H1 (cell line): ENCODE results near the gene DAPK2. TPM values are rescaled to one million over a fixed set of nuclear protein-coding genes. Genes with fewer than 3 reads are reported as not detected.

ENCODE experiments used
- CTCF ChIA-PET: fragments of 300-600 bp; sonication (Branson Sonifier 250); formaldehyde crosslinking; loops from one replicate; lab custom pipeline; 2021; ENCODE audit not compliant: partially characterized antibody; lab: Charles Lee
- POLR2A ChIA-PET: fragments of 300-600 bp; sonication (Branson Sonifier 250); formaldehyde crosslinking; loops from one replicate; lab custom pipeline; 2021; ENCODE audit warnings: inconsistent platforms; ENCODE audit not compliant: partially characterized antibody; lab: Charles Lee
- DNase-seq, 2 experiments: peaks; one replicate each; pipeline versions ENCODE4 v3.0.0 to v3.0.0-alpha.2; 2010 to 2022; ENCODE audit warnings: low spot score in 2 of 2, low read depth in 1 of 2, mixed read lengths in 1 of 2
- FAIRE-seq: peaks from 2 replicates; lab custom pipeline; 2011; peaks lifted over from hg19 to GRCh38; lab: Jason Lieb, UNC
- H2AFZ ChIP-seq: 2 replicates; pipeline ENCODE4 v1.8.1; 2012; ENCODE audit warnings: low read length, inconsistent platforms
- H2AK5ac ChIP-seq: 2 replicates; pipeline ENCODE4 v1.6.1; 2013; ENCODE audit warnings: low read depth, low read length
- H2BK120ac ChIP-seq: replicated peaks from 2 replicates; pipeline ENCODE3; 2013; ENCODE audit warnings: low read depth, low read length, inconsistent platforms
- H2BK12ac ChIP-seq: 2 replicates; pipeline ENCODE4 v1.6.1; 2013; ENCODE audit warnings: low read depth, low read length
- H2BK15ac ChIP-seq: 2 replicates; pipeline ENCODE4 v1.6.1; 2013; ENCODE audit warnings: low read length
- H2BK20ac ChIP-seq: 2 replicates; pipeline ENCODE4 v1.6.1; 2013; ENCODE audit warnings: low read length
- H2BK5ac ChIP-seq: 2 replicates; pipeline ENCODE4 v1.6.1; 2013; ENCODE audit warnings: low read depth, low read length
- H3K14ac ChIP-seq: 2 replicates; pipeline ENCODE4 v1.6.1; 2013; ENCODE audit warnings: inconsistent platforms; ENCODE audit not compliant: insufficient read length
- H3K18ac ChIP-seq: 2 replicates; pipeline ENCODE4 v1.6.1; 2013; ENCODE audit warnings: low read length; ENCODE audit errors: extremely low read depth
- H3K23ac ChIP-seq: 2 replicates; pipeline ENCODE4 v1.6.1; 2013; ENCODE audit warnings: inconsistent platforms; ENCODE audit not compliant: insufficient read length
- H3K23me2 ChIP-seq: 2 replicates; pipeline ENCODE4 v1.6.1; 2013; ENCODE audit warnings: low read depth, low read length
- H3K27ac ChIP-seq: 2 replicates; pipeline ENCODE4 v1.6.1; 2011; ENCODE audit warnings: low read depth, low read length, inconsistent platforms
- H3K27me3 ChIP-seq, 4 experiments: replicated peaks in 1 of 4; 1 replicate in 1 of 4; 2 replicates in 3 of 4; pipeline versions ENCODE4 v1.6.1 to v1.8.1; 2011 to 2013; ENCODE audit warnings: low read length in 3 of 4, mild to moderate bottlenecking in 3 of 4, inconsistent platforms in 2 of 4, mixed read lengths in 2 of 4, moderate library complexity in 1 of 4; ENCODE audit not compliant: control insufficient read depth in 3 of 4, insufficient read depth in 3 of 4; ENCODE audit errors: extremely low read depth in 1 of 4
- H3K36me3 ChIP-seq, 4 experiments: 2 replicates each; pipeline versions ENCODE4 v1.6.1 to v1.8.1; 2011 to 2013; ENCODE audit warnings: mild to moderate bottlenecking in 4 of 4, low read length in 3 of 4, moderate library complexity in 2 of 4, control low read depth in 1 of 4, inconsistent platforms in 1 of 4; ENCODE audit not compliant: insufficient read depth in 4 of 4, control insufficient read depth in 2 of 4
- H3K4ac ChIP-seq: replicated peaks from 2 replicates; pipeline ENCODE3; 2013; ENCODE audit warnings: low read length, low read depth, mixed read lengths, inconsistent platforms; ENCODE audit not compliant: insufficient read length
- H3K4me1 ChIP-seq, 4 experiments: replicated peaks in 1 of 4; 1 replicate in 1 of 4; 2 replicates in 3 of 4; pipeline versions ENCODE4 v1.6.1 to v1.8.1; 2011 to 2013; ENCODE audit warnings: low read length in 3 of 4, inconsistent platforms in 2 of 4, mixed read lengths in 1 of 4; ENCODE audit not compliant: insufficient read depth in 4 of 4, control insufficient read depth in 3 of 4
- H3K4me2 ChIP-seq, 2 experiments: 2 replicates each; pipeline versions ENCODE4 v1.6.1 to v1.8.1; 2011 to 2013; ENCODE audit warnings: low read depth in 2 of 2, low read length in 2 of 2, control low read depth in 1 of 2, inconsistent platforms in 1 of 2, mild to moderate bottlenecking in 1 of 2; ENCODE audit not compliant: insufficient read depth in 1 of 2
- H3K4me3 ChIP-seq, 4 experiments: fragments of 200-600, 300-600 bp in 1 of 4; sonication (generic), shearing (Covaris generic), sonication (Bioruptor Twin) in 1 of 4; 2 replicates each; pipeline versions ENCODE4 v1.5.1 to v1.8.1; 2011 to 2016; ENCODE audit warnings: low read length in 4 of 4, low read depth in 3 of 4, control low read depth in 2 of 4, inconsistent platforms in 2 of 4, mild to moderate bottlenecking in 2 of 4, mixed read lengths in 1 of 4, moderate library complexity in 1 of 4; ENCODE audit not compliant: insufficient read depth in 2 of 4; ENCODE audit errors: extremely low read depth in 1 of 4
- H3K56ac ChIP-seq: replicated peaks from 2 replicates; pipeline ENCODE3; 2013; ENCODE audit warnings: low read depth, mild to moderate bottlenecking, mixed read lengths, low read length, inconsistent platforms; ENCODE audit not compliant: insufficient read length
- H3K79me1 ChIP-seq: 2 replicates; pipeline ENCODE4 v1.6.1; 2013; ENCODE audit warnings: low read depth, low read length, control low read depth
- H3K79me2 ChIP-seq, 2 experiments: 2 replicates each; pipeline versions ENCODE4 v1.6.1 to v1.8.1; 2012 to 2013; ENCODE audit warnings: low read length in 2 of 2, mild to moderate bottlenecking in 2 of 2, inconsistent platforms in 1 of 2; ENCODE audit not compliant: insufficient read depth in 2 of 2, control insufficient read depth in 1 of 2
- H3K9ac ChIP-seq, 4 experiments: replicated peaks in 1 of 4; 1 replicate in 1 of 4; 2 replicates in 3 of 4; pipeline versions ENCODE4 v1.6.1 to v1.8.1; 2011 to 2013; ENCODE audit warnings: low read depth in 3 of 4, low read length in 3 of 4, control low read depth in 2 of 4, mild to moderate bottlenecking in 2 of 4, moderate library complexity in 2 of 4, inconsistent platforms in 1 of 4; ENCODE audit errors: extremely low read depth in 1 of 4
- H3K9me3 ChIP-seq, 2 experiments: 2 replicates each; pipeline versions ENCODE4 v1.6.1 to v1.8.1; 2012 to 2013; ENCODE audit warnings: mild to moderate bottlenecking in 2 of 2, moderate library complexity in 2 of 2, control low read depth in 1 of 2, inconsistent platforms in 1 of 2, low read depth in 1 of 2, low read length in 1 of 2, mixed read lengths in 1 of 2; ENCODE audit not compliant: insufficient read depth in 2 of 2
- H4K20me1 ChIP-seq, 2 experiments: replicated peaks in 1 of 2; 2 replicates each; pipeline versions ENCODE3 to v1.8.1; 2011 to 2013; ENCODE audit warnings: inconsistent platforms in 2 of 2, low read length in 2 of 2, mild to moderate bottlenecking in 1 of 2; ENCODE audit not compliant: insufficient read depth in 2 of 2, control insufficient read depth in 1 of 2
- H4K5ac ChIP-seq: 2 replicates; pipeline ENCODE4 v1.6.1; 2013; ENCODE audit warnings: low read length, low read depth, mixed read lengths, inconsistent platforms; ENCODE audit not compliant: insufficient read length
- H4K8ac ChIP-seq: 2 replicates; pipeline ENCODE4 v1.8.0; 2013; ENCODE audit warnings: mild to moderate bottlenecking, moderate library complexity, low read length, inconsistent platforms; ENCODE audit not compliant: insufficient read depth; ENCODE audit errors: extremely low read depth
- H4K91ac ChIP-seq: replicated peaks from 2 replicates; pipeline ENCODE3; 2013; ENCODE audit warnings: low read length, mixed read lengths, inconsistent platforms; ENCODE audit not compliant: insufficient read length
- ASH2L ChIP-seq: fragments of 200-600, 300-600 bp; sonication (generic); IDR thresholded peaks from one replicate; pipeline ENCODE4 v1.7.1; 2017; ENCODE audit warnings: low read length
- BCL11A ChIP-seq, 2 experiments: IDR thresholded peaks; one replicate each; pipeline ENCODE4 v1.6.1; 2011; ENCODE audit warnings: low read depth in 2 of 2, low read length in 2 of 2, mild to moderate bottlenecking in 2 of 2
- CBX8 ChIP-seq: fragments of 300-800, 300-1000 bp; sonication (generic); IDR thresholded peaks from 2 replicates; pipeline ENCODE4 v1.7.1; 2016; ENCODE audit warnings: low read depth, low read length, borderline replicate concordance
- KDM4A ChIP-seq: IDR thresholded peaks from one replicate; pipeline ENCODE4 v1.7.1; 2012; ENCODE audit warnings: low read depth, mild to moderate bottlenecking, moderate library complexity, low read length, inconsistent platforms; ENCODE audit not compliant: severe bottlenecking
- KDM5A ChIP-seq: fragments of 200-600 bp; IDR thresholded peaks from 2 replicates; pipeline ENCODE4 v1.7.1; 2012; ENCODE audit warnings: mild to moderate bottlenecking, low read length, inconsistent platforms, mixed read lengths
- NRF1 ChIP-seq: IDR thresholded peaks from 2 replicates; pipeline ENCODE4 v1.6.1; 2011; ENCODE audit warnings: mild to moderate bottlenecking, low read depth, low read length, improper control_type of control experiment
- PHF8 ChIP-seq: fragments of 200-600 bp; sonication (generic); conservative IDR thresholded peaks from 2 replicates; pipeline ENCODE4 v1.7.1; 2012; ENCODE audit warnings: low read depth, mild to moderate bottlenecking, inconsistent platforms, low read length, moderate library complexity
- RFX5 ChIP-seq: IDR thresholded peaks from 2 replicates; pipeline ENCODE4 v1.6.1; 2011; ENCODE audit warnings: low read depth, low read length, improper control_type of control experiment, borderline replicate concordance
- SAP30 ChIP-seq: fragments of 300-600 bp; sonication (generic); IDR thresholded peaks from 2 replicates; pipeline ENCODE4 v1.7.1; 2012; ENCODE audit warnings: low read length, moderate library complexity, mild to moderate bottlenecking, inconsistent platforms; ENCODE audit not compliant: insufficient read depth, insufficient replicate concordance
- SIX5 ChIP-seq: IDR thresholded peaks from 2 replicates; pipeline ENCODE4 v1.6.1; 2011; ENCODE audit warnings: mild to moderate bottlenecking, low read depth, low read length
- SP2 ChIP-seq: IDR thresholded peaks from 2 replicates; pipeline ENCODE4 v1.6.1; 2012; ENCODE audit warnings: mild to moderate bottlenecking, low read length, inconsistent platforms
- SP4 ChIP-seq: IDR thresholded peaks from 2 replicates; pipeline ENCODE4 v1.6.1; 2012; ENCODE audit warnings: low read length, inconsistent platforms
- WGBS, 2 experiments: shearing (Covaris generic) in 1 of 2; methylation state at CpG; one replicate each; pipeline versions ENCODE4 v1.1.6 to v1.1.7; 2013 to 2015; ENCODE audit warnings: low lambda C conversion rate in 2 of 2, mixed read lengths in 2 of 2, inconsistent platforms in 1 of 2, low coverage in 1 of 2, missing lambda C conversion rate in 1 of 2; ENCODE audit not compliant: insufficient replicate concordance in 2 of 2, insufficient coverage in 1 of 2, insufficient read length in 1 of 2; ENCODE audit errors: extremely low coverage in 1 of 2, missing lambda C conversion rate in 1 of 2; 5-methylcytosine and 5-hydroxymethylcytosine counted together
- polyA plus RNA-seq, 7 experiments: library from polyadenylated mRNA; depleted of rRNA in 3 of 7; stranded (reverse) in 5 of 7; unstranded in 2 of 7; fragments of >200 nt in 5 of 7; fragments of 200-250 nt in 2 of 7; gene quantifications; 1 replicate in 5 of 7; 2 replicates in 1 of 7; 4 replicates in 1 of 7; pipeline versions ENCODE4 v1.2.1 to v1.2.3, GENCODE V29; 2011 to 2013; ENCODE audit warnings: missing spikeins in 2 of 7, mixed read lengths in 2 of 7
- total RNA-seq: library from RNA; stranded (reverse); fragmentation: NEBNext Ultra II Directional; extraction: Animal tissue kit (Norgen Biotek cat#: 25700); gene quantifications from 2 replicates; pipeline ENCODE4 v1.2.1, GENCODE V29; 2021
- TF ChIP-seq, protein P1 (sequence below): IDR thresholded peaks from 2 replicates; pipeline ENCODE4 v1.6.1; 2012; ENCODE audit warnings: low read length, inconsistent platforms

DAPK2 gene
- total and polyA plus RNA-seq, 2 of the 8 experiments (the other 6 are each of a cell fraction or from before 2014, with no cell fraction given) = 1.8 to 2.9 TPM

DNA sequence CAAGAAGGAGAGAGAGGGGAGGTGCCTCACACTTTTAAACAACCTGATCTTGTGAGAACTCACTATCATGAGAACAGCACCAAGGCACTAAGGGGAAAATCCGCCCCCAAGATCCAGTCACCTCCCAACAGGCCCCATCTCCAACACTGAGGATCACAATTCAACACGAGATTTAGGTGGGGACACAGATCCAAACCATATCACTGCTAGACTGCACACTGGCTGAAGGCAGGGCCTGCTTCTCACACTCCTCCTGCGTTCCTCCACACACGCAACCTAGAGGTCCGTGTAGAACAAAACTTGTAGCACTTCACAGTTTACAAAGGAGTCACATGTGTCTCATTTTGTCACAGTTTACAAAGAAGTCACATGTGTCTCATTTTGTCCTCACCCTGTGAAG lies 97.8 kb downstream of the DAPK2 start:
- CTCF ChIA-PET = interaction anchor here (1.6 to 6.5 kb wide), 3 partner anchors 10 to 35 kb away, joined by 5 to 102 read pairs (median 10); no protein-coding TSS in a partner anchor
- 90% methylated on average over 5 of the region's 5 CpGs; no CpG with 5 or more reads in 1 of the 2 experiments for WGBS, 2 experiments
- no peak for TF ChIP-seq KDM4A
- TF ChIP-seq BCL11A (IDR thresholded peaks at IDR 0.05; ENCODE audit: low read depth in 2 of 2, low read length in 2 of 2) = no peak
- TF ChIP-seq, protein P1, sequence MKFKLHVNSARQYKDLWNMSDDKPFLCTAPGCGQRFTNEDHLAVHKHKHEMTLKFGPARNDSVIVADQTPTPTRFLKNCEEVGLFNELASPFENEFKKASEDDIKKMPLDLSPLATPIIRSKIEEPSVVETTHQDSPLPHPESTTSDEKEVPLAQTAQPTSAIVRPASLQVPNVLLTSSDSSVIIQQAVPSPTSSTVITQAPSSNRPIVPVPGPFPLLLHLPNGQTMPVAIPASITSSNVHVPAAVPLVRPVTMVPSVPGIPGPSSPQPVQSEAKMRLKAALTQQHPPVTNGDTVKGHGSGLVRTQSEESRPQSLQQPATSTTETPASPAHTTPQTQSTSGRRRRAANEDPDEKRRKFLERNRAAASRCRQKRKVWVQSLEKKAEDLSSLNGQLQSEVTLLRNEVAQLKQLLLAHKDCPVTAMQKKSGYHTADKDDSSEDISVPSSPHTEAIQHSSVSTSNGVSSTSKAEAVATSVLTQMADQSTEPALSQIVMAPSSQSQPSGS = no peak
- no peak for TF ChIP-seq ASH2L
- no peak for TF ChIP-seq CBX8
- TF ChIP-seq SP4 = no peak
- TF ChIP-seq SIX5 = no peak
- no peak for TF ChIP-seq RFX5
- TF ChIP-seq NRF1 = no peak
- TF ChIP-seq SAP30 = no peak
- no peak for TF ChIP-seq PHF8
- no peak for TF ChIP-seq KDM5A
- TF ChIP-seq SP2 = no peak

More for the DNA sequence above, 97.8 kb downstream of the DAPK2 start:
- H2AFZ ChIP-seq = no peak overlapping the region
- H3K4me1 ChIP-seq = peaks cover 0 to 3% (median 2%) of the 10 kb centered on the region in 4 experiments; a peak in 5 of 7 replicates
- no peaks in the 10 kb centered on the region for H3K23me2 ChIP-seq
- no peak overlapping the region for H3K4ac ChIP-seq
- H3K36me3 ChIP-seq = no peaks in the 10 kb centered on the region
- H3K14ac ChIP-seq = no peak overlapping the region
- H3K56ac ChIP-seq = no peak overlapping the region
- no peak overlapping the region for H3K23ac ChIP-seq
- H2BK20ac ChIP-seq = no peak overlapping the region
- H4K8ac ChIP-seq = no peak overlapping the region
- H3K79me1 ChIP-seq = no peaks in the 10 kb centered on the region
- H3K4me3 ChIP-seq = no peak overlapping the region
- H2AK5ac ChIP-seq = no peak overlapping the region
- H2BK12ac ChIP-seq = 0 out of 2 replicates have a peak overlapping the region, but pooled peaks have one; percentile 31
- FAIRE-seq (no peak), DNase-seq (peak in 1 of 2 experiments; percentile 32)
- no peak overlapping the region for H3K27ac ChIP-seq
- H2BK120ac ChIP-seq = no peak overlapping the region
- H2BK15ac ChIP-seq = no peak overlapping the region
- no peak overlapping the region for H4K5ac ChIP-seq
- H4K20me1 ChIP-seq = no peaks in the 10 kb centered on the region
- POLR2A ChIA-PET = no interaction called here
- H4K91ac ChIP-seq = no peak overlapping the region
- H3K4me2 ChIP-seq = no peak overlapping the region
- no peaks in the 10 kb centered on the region for H3K27me3 ChIP-seq
- no peak overlapping the region for H2BK5ac ChIP-seq
- H3K79me2 ChIP-seq = no peaks in the 10 kb centered on the region
- no peak overlapping the region for H3K9ac ChIP-seq
- no peaks in the 10 kb centered on the region for H3K9me3 ChIP-seq
- H3K18ac ChIP-seq = no peak overlapping the region
